Tibial nerve (tissue), 4 donors: ENCODE measurements around the gene SEC16A.
A peak's percentile ranks its signal among the peaks of the same experiment; 100 is the strongest.

Experiments
- EP300 ChIP-seq, 2 donors: sonication (generic); formaldehyde crosslinking; IDR thresholded peaks; one replicate each; pipeline ENCODE4 v1.6.1; 2017; ENCODE audit warnings: antibody characterized with exemption in 2 of 2, mild to moderate bottlenecking in 1 of 2
- POLR2A ChIP-seq, 2 donors: fragments of 450-650 bp; IDR thresholded peaks; one replicate each; pipeline ENCODE4 v1.6.1; 2017; ENCODE audit warnings: antibody characterized with exemption in 2 of 2, mild to moderate bottlenecking in 2 of 2, moderate library complexity in 2 of 2
- TF ChIP-seq, protein P1 (sequence below), 5 experiments: fragments of 200-600 bp in 3 of 5; fragments of 450-650 bp in 2 of 5; sonication (generic) in 3 of 5; IDR thresholded peaks; one replicate each; pipeline ENCODE4 v1.5.1; 2016 to 2019; ENCODE audit warnings: antibody characterized with exemption in 5 of 5, mild to moderate bottlenecking in 3 of 5, moderate library complexity in 2 of 5

DNA sequence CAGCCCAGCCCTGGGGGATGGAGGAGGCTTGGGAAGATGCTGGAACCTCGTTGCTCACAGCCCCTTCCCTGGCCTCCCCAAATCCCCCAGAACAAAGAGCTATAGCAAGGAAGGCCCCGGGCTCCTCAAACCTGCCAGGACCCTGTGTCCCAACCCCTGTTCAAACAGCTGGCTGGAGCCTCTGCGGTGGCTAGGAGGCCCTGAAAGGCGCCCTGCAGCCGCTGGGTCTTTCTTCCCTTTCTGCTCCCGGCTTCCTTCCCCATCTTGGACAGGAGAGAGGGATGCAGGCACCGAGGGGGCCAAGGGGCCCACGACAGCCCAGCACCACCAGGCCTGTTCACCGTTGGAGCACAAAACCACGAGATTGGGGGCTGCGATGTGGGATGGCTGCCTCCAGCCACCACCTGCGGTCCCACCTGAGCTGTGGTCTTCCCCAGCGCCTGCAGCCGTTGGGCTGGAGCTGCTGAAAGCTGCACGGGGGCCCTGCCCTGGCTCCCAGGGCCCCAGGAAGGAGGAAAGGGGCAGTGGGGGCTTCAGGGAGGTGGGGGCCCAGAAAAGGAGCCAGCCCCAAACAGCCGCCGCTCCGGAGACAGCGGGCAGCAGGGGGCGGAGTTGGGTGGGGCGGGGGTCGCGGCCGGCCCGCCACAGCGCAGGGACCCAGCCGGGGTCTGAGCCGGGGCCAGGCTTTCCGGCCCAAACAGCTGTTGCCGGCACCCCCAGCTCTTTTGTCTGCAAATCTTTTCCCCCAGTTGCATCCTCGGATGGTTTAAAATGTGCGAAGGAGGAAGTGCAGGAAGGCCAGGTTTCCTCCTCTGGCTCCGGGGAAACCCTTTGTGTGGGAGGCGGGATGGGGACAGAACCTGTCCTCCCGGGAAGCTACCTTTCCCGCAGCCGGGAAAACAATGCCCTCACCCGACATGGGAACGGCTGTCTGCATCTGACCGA is 46.9 kb upstream of the SEC16A start:
- TF ChIP-seq, protein P1, sequence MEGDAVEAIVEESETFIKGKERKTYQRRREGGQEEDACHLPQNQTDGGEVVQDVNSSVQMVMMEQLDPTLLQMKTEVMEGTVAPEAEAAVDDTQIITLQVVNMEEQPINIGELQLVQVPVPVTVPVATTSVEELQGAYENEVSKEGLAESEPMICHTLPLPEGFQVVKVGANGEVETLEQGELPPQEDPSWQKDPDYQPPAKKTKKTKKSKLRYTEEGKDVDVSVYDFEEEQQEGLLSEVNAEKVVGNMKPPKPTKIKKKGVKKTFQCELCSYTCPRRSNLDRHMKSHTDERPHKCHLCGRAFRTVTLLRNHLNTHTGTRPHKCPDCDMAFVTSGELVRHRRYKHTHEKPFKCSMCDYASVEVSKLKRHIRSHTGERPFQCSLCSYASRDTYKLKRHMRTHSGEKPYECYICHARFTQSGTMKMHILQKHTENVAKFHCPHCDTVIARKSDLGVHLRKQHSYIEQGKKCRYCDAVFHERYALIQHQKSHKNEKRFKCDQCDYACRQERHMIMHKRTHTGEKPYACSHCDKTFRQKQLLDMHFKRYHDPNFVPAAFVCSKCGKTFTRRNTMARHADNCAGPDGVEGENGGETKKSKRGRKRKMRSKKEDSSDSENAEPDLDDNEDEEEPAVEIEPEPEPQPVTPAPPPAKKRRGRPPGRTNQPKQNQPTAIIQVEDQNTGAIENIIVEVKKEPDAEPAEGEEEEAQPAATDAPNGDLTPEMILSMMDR (IDR thresholded peaks at IDR 0.05): no peak
- TF ChIP-seq POLR2A (IDR thresholded peaks at IDR 0.05) (no peak), EP300 (IDR thresholded peaks at IDR 0.05) (peak in 1 of 2 donors; percentile 11)
